ENCODE measurements around the gene B4GALT4. TPM values are rescaled to one million over a fixed set of nuclear protein-coding genes. Genes with fewer than 3 reads are reported as not detected.

B4GALT4 gene
- total and polyA plus RNA-seq, 2 experiments from 2014 or later: 56.0 to 67.9 TPM

DNA sequence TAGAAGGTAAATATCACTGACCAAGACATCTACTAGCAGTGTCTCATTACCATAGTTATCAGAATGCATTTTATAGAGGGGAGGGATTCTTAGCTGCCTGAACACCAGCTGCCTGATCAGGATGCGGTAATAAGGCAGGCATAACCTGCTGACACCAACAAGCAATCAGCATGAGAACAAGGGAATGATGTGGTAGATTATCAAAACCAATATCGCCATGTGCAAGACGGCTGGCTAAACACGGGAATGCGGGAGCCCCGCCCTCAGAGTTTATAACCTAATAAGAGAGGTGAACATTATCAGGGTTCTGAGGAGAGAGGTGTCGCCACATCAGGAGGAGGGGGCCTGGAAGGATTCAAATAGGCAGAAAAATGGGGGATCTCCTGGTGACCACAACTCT lies 20.5 kb downstream of the B4GALT4 start:
- no peak for DNase-seq
- H3K4me1 ChIP-seq (ENCODE audit: insufficient read depth): peaks cover 9% of the 10 kb centered on the region
- no peak overlapping the region for H2AFZ ChIP-seq
- no peaks in the 10 kb centered on the region for H4K20me1 ChIP-seq (ENCODE audit: insufficient read depth)
- no peak overlapping the region for H3K9ac ChIP-seq
- H3K9me3 ChIP-seq (ENCODE audit: low read depth): no peaks in the 10 kb centered on the region
- TF ChIP-seq EZH2 (IDR thresholded peaks at IDR 0.05; ENCODE audit: insufficient read depth, poor library complexity, severe bottlenecking) (no peak), EZH2phosphoT487 (IDR thresholded peaks at IDR 0.05; ENCODE audit: insufficient read depth, low read depth) (no peak)
- H3K9me2 ChIP-seq (ENCODE audit: insufficient read depth): no peaks in the 10 kb centered on the region
- no peak overlapping the region for H3K4me2 ChIP-seq (ENCODE audit: unreplicated experiment)
- no peaks in the 10 kb centered on the region for H3K27me3 ChIP-seq (replicated peaks; ENCODE audit: insufficient read depth)
- no peak overlapping the region for H3K4me3 ChIP-seq
- H3K79me2 ChIP-seq (ENCODE audit: insufficient read depth): peaks cover 10% of the 10 kb centered on the region; the same call in 1 of the 2 replicates
- H3K27ac ChIP-seq: no peak overlapping the region
- H3F3A ChIP-seq (ENCODE audit: insufficient read depth): peaks cover 8% of the 10 kb centered on the region; the same call in 1 of the 2 replicates
- 83% methylated on average over 7 of the region's 7 CpGs for WGBS, 2 experiments (ENCODE audit: low coverage in 1 of 2, low lambda C conversion rate in 2 of 2, missing lambda C conversion rate in 2 of 2)
- H3K36me3 ChIP-seq (ENCODE audit: low read depth): peaks cover 55% of the 10 kb centered on the region
- in situ Hi-C loops (cut with MboI): no loop called here

DNA sequence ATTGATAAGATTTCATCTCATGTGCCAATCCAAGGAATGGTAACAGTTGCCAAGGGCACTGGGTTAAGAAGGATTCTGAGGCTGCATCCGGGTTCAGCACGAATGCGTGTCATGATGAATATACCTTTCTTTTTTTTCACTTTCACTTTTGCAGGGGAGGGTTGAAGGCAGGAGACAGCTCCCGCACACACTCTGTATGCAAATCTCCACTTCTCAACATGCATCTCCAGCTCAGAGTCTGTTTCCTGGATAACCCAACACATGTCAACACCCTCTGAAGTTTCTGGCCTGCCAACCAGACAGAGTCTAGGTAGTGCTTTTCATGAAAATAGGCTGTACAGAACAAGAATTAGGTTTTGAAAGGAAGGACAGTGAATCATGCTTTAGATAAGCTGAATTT lies 21.6 kb downstream of the B4GALT4 start:
- Histone ChIP-seq H3K4me1 (ENCODE audit: insufficient read depth) (peaks cover 9% of the 10 kb centered on the region), H3F3A (ENCODE audit: insufficient read depth) (peaks cover 8% of the 10 kb centered on the region; the same call in 1 of the 2 replicates), H3K36me3 (ENCODE audit: low read depth) (peaks cover 53% of the 10 kb centered on the region), H3K79me2 (ENCODE audit: insufficient read depth) (peaks cover 10% of the 10 kb centered on the region; the same call in 1 of the 2 replicates), H3K9me3 (ENCODE audit: low read depth) (no peaks in the 10 kb centered on the region), H2AFZ (no peak overlapping the region), H3K4me3 (no peak overlapping the region), H3K9me2 (ENCODE audit: insufficient read depth) (no peaks in the 10 kb centered on the region), H3K4me2 (ENCODE audit: unreplicated experiment) (no peak overlapping the region), H3K9ac (no peak overlapping the region), H3K27ac (no peak overlapping the region), H3K27me3 (replicated peaks; ENCODE audit: insufficient read depth) (no peaks in the 10 kb centered on the region), H4K20me1 (ENCODE audit: insufficient read depth) (no peaks in the 10 kb centered on the region)
- no peak for DNase-seq
- in situ Hi-C loops (cut with MboI): no loop called here
- TF ChIP-seq EZH2 (IDR thresholded peaks at IDR 0.05; ENCODE audit: insufficient read depth, poor library complexity, severe bottlenecking): no peak
- TF ChIP-seq EZH2phosphoT487 (IDR thresholded peaks at IDR 0.05; ENCODE audit: insufficient read depth, low read depth): no peak
- 95 to 100% methylated on average over 4 of the region's 4 CpGs for WGBS, 2 experiments (ENCODE audit: low coverage in 1 of 2, low lambda C conversion rate in 2 of 2, missing lambda C conversion rate in 2 of 2)

DNA sequence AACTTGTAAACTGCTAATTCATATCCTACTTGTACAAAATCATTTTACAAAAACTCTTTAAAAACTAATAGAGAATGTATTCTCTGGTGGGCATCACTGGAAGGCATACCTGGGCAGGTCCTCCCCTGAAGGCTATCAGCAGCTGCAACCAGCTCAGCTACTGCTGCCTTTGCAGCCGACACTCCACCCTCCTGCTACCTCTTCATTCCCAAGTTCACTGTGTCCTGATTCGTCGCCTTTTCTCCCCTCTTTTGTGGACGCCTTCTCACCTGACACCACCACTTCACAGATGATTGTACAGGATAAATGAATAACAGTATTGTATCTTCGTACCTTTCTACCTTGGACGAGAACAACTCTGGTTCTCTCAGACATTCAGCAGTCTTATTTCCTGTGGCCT lies 28.9 kb downstream of the B4GALT4 start:
- no peaks in the 10 kb centered on the region for H3K9me2 ChIP-seq (ENCODE audit: insufficient read depth)
- H2AFZ ChIP-seq: no peak overlapping the region
- H3F3A ChIP-seq (ENCODE audit: insufficient read depth): peaks cover 9% of the 10 kb centered on the region; the same call in 1 of the 2 replicates
- H3K36me3 ChIP-seq (ENCODE audit: low read depth): peaks cover 55% of the 10 kb centered on the region
- 82 to 87% methylated on average over 6 of the region's 6 CpGs for WGBS, 2 experiments (ENCODE audit: low coverage in 1 of 2, low lambda C conversion rate in 2 of 2, missing lambda C conversion rate in 2 of 2)
- no peak overlapping the region for H3K4me2 ChIP-seq (ENCODE audit: unreplicated experiment)
- H3K4me1 ChIP-seq (ENCODE audit: insufficient read depth): no peaks in the 10 kb centered on the region
- no peaks in the 10 kb centered on the region for H3K9me3 ChIP-seq (ENCODE audit: low read depth)
- no peaks in the 10 kb centered on the region for H3K27me3 ChIP-seq (replicated peaks; ENCODE audit: insufficient read depth)
- no peaks in the 10 kb centered on the region for H3K79me2 ChIP-seq (ENCODE audit: insufficient read depth)
- H3K9ac ChIP-seq: no peak overlapping the region
- H4K20me1 ChIP-seq (ENCODE audit: insufficient read depth): no peaks in the 10 kb centered on the region
- H3K4me3 ChIP-seq: no peak overlapping the region
- no peak overlapping the region for H3K27ac ChIP-seq
- TF ChIP-seq EZH2 (IDR thresholded peaks at IDR 0.05; ENCODE audit: insufficient read depth, poor library complexity, severe bottlenecking) (no peak), EZH2phosphoT487 (IDR thresholded peaks at IDR 0.05; ENCODE audit: insufficient read depth, low read depth) (no peak)
- in situ Hi-C loops (cut with MboI): no loop called here
- no peak for DNase-seq

DNA sequence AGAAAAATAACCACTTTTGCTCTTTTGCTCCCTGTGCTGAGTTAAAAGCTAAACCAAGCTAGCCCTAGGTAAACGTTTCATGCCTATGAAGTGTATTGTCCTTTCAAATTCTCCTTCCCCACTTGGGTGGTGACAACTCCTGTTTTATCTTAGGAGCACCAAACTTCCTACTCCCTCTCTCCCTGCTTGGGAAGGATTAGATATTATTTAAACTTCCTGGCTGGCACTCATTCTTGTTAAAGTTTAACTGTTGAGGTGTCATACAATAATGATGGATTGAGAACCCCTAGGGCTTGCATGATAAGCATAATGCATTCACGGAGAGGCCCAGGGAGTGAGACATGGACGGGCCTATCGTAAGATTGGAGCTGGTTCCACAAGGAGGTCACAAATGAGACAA lies 29.5 kb downstream of the B4GALT4 start:
- H3K79me2 ChIP-seq (ENCODE audit: insufficient read depth): no peaks in the 10 kb centered on the region
- H3K9ac ChIP-seq: no peak overlapping the region
- no peaks in the 10 kb centered on the region for H3K9me3 ChIP-seq (ENCODE audit: low read depth)
- H4K20me1 ChIP-seq (ENCODE audit: insufficient read depth): no peaks in the 10 kb centered on the region
- H3K4me2 ChIP-seq (ENCODE audit: unreplicated experiment): no peak overlapping the region
- no peak overlapping the region for H3K4me3 ChIP-seq
- WGBS, 2 experiments (ENCODE audit: low coverage in 1 of 2, low lambda C conversion rate in 2 of 2, missing lambda C conversion rate in 2 of 2): 45 to 48% methylated on average over 4 of the region's 4 CpGs
- no peak overlapping the region for H2AFZ ChIP-seq
- TF ChIP-seq EZH2phosphoT487 (IDR thresholded peaks at IDR 0.05; ENCODE audit: insufficient read depth, low read depth) (no peak), EZH2 (IDR thresholded peaks at IDR 0.05; ENCODE audit: insufficient read depth, poor library complexity, severe bottlenecking) (no peak)
- in situ Hi-C loops (cut with MboI): no loop called here
- H3K27ac ChIP-seq: no peak overlapping the region
- DNase-seq: no peak
- peaks cover 49% of the 10 kb centered on the region for H3K36me3 ChIP-seq (ENCODE audit: low read depth)
- H3K9me2 ChIP-seq (ENCODE audit: insufficient read depth): no peaks in the 10 kb centered on the region
- H3K27me3 ChIP-seq (replicated peaks; ENCODE audit: insufficient read depth): no peaks in the 10 kb centered on the region
- H3K4me1 ChIP-seq (ENCODE audit: insufficient read depth): no peaks in the 10 kb centered on the region
- H3F3A ChIP-seq (ENCODE audit: insufficient read depth): peaks cover 9% of the 10 kb centered on the region; the same call in 1 of the 2 replicates

DNA sequence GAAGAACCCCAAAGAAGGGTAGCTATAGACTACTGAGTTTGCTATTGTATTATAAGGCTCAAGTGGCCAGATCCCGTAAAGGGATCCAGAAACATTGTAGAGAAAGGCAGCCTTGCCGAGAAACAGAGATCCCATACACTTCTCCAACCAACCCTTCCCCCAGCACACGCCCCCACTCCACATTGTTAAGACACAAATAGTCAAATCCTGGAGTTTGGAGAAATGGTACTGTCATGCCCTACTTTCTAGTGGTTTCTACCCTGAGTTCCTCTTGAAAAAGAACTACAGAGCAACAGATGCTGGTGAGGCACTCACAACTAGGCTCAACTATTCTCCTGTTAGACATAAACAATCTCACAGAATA lies 33.2 kb downstream of the B4GALT4 start:
- DNase-seq: no peak
- Histone ChIP-seq H2AFZ (no peak overlapping the region), H3K9me2 (ENCODE audit: insufficient read depth) (no peaks in the 10 kb centered on the region), H3K27ac (no peak overlapping the region), H3K9me3 (ENCODE audit: low read depth) (no peaks in the 10 kb centered on the region), H3K4me3 (no peak overlapping the region), H3F3A (ENCODE audit: insufficient read depth) (peaks cover 9% of the 10 kb centered on the region; the same call in 1 of the 2 replicates), H3K9ac (no peak overlapping the region), H4K20me1 (ENCODE audit: insufficient read depth) (no peaks in the 10 kb centered on the region), H3K4me1 (ENCODE audit: insufficient read depth) (no peaks in the 10 kb centered on the region; the same call in 1 of the 2 replicates), H3K4me2 (ENCODE audit: unreplicated experiment) (no peak overlapping the region), H3K79me2 (ENCODE audit: insufficient read depth) (no peaks in the 10 kb centered on the region), H3K27me3 (replicated peaks; ENCODE audit: insufficient read depth) (no peaks in the 10 kb centered on the region), H3K36me3 (ENCODE audit: low read depth) (peaks cover 17% of the 10 kb centered on the region; the same call in 1 of the 2 replicates)
- TF ChIP-seq EZH2phosphoT487 (IDR thresholded peaks at IDR 0.05; ENCODE audit: insufficient read depth, low read depth): no peak
- no peak for TF ChIP-seq EZH2 (IDR thresholded peaks at IDR 0.05; ENCODE audit: insufficient read depth, poor library complexity, severe bottlenecking)
- in situ Hi-C loops (cut with MboI): no loop called here
- WGBS, 2 experiments (ENCODE audit: low coverage in 1 of 2, low lambda C conversion rate in 2 of 2, missing lambda C conversion rate in 2 of 2): 73 to 75% methylated on average over 3 of the region's 3 CpGs
